Vagina (tissue), 2 donors: ENCODE measurements around the gene LTB4R2.

Experiments used
- CTCF ChIP-seq, 3 experiments: fragments of 450-650 bp in 2 of 3; fragments of 200-600 bp in 1 of 3; sonication (generic) in 1 of 3; IDR thresholded peaks; one replicate each; pipeline ENCODE4 v1.5.1; 2017 to 2019; ENCODE audit warnings: antibody characterized with exemption in 3 of 3, mild to moderate bottlenecking in 2 of 3, moderate library complexity in 2 of 3
- POLR2A ChIP-seq, 2 donors: fragments of 450-650 bp; IDR thresholded peaks; one replicate each; pipeline ENCODE4 v1.6.1; 2017; ENCODE audit warnings: antibody characterized with exemption in 2 of 2, mild to moderate bottlenecking in 2 of 2, moderate library complexity in 2 of 2
- POLR2AphosphoS5 ChIP-seq, 2 donors: sonication (generic); formaldehyde crosslinking; IDR thresholded peaks; one replicate each; pipeline ENCODE4 v1.9.0; 2017; ENCODE audit warnings: antibody characterized with exemption in 2 of 2, mild to moderate bottlenecking in 2 of 2, low read depth in 1 of 2; ENCODE audit not compliant: insufficient read depth in 1 of 2

DNA sequence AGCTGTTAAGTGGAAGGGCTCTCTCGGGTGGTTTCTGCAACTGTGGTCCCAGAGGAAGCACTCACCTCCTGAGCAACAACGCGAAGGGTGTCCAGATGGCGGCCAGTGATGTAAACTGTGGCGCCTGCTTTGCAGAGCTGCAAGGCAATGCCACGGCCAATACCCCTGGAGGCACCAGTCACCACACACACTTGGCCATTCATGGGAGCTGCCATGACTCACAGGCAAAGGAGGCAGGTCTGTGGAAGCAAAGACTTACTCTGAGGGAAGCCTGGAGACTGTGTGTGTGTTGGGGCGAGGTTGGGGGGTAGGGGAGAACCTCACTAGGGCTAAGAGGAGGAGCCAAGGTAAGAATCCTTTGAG lies 11.1 kb upstream of the LTB4R2 start:
- TF ChIP-seq CTCF (IDR thresholded peaks at IDR 0.05) (no peak), POLR2A (IDR thresholded peaks at IDR 0.05) (no peak), POLR2AphosphoS5 (IDR thresholded peaks at IDR 0.05; ENCODE audit: insufficient read depth in 1 of 2, low read depth in 1 of 2) (no peak)
